Measurements from ENCODE around the gene CSK. TPM values are rescaled to one million over a fixed set of nuclear protein-coding genes. Genes with fewer than 3 reads are reported as not detected.

Gene CSK
- 56.2 to 70.7 TPM (median 66.9 TPM) in 5 replicates for total RNA-seq (2022; extraction: Qiagen RNA extraction)

DNA sequence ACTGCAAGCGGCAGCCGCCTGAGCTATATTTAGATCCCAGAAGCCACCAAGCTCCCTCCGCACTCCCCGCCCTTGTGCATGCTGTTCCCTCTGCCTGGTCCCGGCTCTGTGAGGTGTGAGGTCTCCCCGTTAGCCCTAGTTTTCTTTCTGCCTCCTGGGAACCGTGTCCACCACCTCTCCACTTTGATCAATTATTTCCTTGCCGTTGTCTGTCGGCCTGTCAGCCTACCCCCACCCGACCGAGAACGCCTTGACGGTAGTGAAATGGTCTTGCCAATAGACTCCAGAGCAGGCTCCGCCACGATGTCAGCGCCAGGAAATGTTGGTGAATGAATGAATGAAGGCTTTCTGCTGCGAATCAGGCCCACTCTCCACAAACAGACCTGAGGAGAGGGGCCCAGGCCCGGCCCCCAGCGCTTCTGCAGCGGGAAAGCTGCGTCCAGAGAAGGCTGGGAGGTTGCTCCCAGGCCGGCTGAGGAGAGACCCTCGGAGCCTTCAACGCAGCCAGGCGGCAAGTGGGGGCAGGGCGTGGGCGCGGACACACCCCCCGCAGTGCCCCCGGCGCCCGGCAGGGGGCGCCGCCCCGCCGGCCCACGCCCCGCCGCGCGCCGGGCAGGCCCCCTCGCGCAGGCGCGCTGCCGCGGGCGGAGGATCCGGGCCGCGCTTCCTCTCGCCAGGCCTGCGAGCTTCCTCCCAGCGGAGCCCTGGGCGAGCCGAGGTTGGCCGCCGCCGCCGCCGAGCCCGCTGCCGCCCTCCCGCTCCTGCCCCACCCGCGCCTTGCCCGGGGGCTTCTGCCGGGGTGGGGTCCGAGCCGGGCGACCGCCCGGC lies at the start of gene CSK:
Gene CSK, plus strand, starts transcription at position 650 of the 828 bp plus-strand sequence. CDS start 16,218 bp downstream, outside the sequence.

GRCh38 chr15:74748322-74748946 lies 33.4 kb upstream of the CSK start, which contains the start of gene CYP1A2:
CYP1A2 (plus strand) TSS chr15:74748845; CDS start chr15:74749739, 894 bp downstream.

DNA sequence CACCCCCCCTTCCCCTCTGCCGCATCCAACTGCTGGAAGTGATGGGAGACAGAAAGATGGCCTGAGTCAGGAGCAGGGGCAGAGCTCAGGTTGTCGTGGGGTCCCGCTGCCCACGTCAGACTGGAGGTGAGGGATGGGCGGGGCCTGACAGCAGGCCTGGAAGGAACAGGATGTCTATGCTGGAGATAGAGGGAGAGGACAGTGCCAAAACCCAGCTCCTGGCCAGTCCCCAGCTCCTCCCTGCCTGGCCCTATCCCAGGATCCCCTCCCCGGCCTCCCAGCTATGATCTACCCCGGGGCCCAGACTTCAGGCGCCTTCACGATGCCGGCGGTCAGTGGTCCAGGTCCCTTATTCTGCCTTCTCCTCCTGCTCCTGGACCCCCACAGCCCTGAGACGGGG lies 30.7 kb downstream of the CSK start, which contains the start of gene LMAN1L:
Gene LMAN1L, plus strand, starts transcription at position 303 of the 400 bp plus-strand sequence. Its CDS starts 20 bp downstream, at position 323.

DNA sequence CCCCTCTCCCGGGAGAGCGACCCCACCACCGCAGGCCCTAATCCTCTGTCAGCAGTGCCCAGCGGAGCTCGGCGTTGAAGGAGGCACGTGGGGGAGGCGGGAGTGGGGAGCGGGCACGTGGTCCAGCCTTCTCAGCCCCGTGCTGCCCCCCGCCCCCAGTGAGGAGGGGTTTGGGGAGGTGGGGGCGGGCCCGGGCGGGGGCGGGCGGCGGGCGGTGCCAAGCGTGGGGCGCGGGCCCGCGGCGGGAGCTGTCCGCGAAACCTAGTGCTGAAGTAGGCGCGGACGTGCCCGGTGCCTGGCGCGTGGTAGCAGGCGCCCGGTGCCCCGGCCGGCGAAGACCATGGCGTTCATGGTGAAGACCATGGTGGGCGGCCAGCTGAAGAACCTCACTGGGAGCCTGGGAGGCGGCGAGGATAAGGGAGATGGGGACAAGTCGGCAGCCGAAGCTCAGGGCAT lies 44.5 kb downstream of the CSK start, which contains the start of gene CPLX3:
Gene CPLX3, plus strand, starts transcription at position 264 of the 456 bp plus-strand sequence. Its CDS starts 77 bp downstream, at position 341.

DNA sequence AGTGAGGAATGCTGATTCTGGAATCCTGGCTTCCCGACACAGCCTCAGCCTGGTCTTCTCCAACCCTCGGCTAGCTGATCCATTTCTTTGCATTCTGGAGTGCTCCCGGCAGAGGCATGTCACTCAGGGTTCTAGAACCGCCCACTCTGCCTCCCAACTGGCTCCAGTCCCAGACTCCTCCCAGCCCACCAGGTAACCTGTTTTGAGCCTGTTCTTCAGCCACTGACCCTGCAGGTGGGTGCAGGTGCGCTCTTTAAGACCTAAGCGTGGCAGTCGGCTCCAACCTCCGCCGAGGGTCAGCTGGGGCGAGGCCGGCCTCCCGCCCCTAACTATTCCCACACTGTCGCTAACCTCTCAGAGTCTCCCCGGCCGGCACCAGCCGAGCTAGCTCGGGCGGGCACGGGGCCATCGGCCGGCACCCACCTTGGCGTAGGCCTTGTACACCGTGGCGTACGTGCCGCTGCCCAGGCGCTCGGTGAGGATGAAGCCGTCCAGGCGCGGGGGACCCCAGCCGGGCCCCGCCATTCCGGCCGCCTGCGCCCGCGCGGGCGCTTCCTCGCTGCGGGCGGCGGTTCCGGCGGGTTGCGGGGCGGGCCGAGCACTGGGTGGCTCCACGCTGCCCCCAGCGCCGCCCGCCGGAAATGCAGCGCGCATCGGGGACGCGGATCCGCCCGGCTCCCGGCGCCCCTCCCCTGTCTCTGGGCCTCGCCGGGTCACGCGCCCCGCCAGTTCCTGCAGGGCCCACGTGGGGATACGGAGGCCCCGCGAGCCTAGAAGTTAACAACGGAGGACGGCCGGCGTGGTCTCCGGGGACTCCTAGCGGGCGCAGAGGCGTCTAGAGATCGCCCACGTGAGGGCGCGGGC lies 60.9 kb downstream of the CSK start, which contains the start of gene ULK3:
Gene ULK3, minus strand, starts transcription at position 576 of the 864 bp plus-strand sequence. Its CDS starts 51 bp downstream, at position 525.

Other genes with a start within 250 kb of the CSK start
- gene ARID3B, start 240.9 kb upstream of the CSK start, total RNA-seq (2022; extraction: Qiagen RNA extraction), result 2.9 to 3.7 TPM (median 3.1 TPM) in 5 replicates
- 33.4 to 40.5 TPM (median 35.7 TPM) in 5 replicates for gene CLK3, start 166.2 kb upstream of the CSK start, total RNA-seq (2022; extraction: Qiagen RNA extraction)
- gene EDC3, start 86.1 kb upstream of the CSK start, total RNA-seq (2022; extraction: Qiagen RNA extraction), result 21.8 to 25.5 TPM (median 22.7 TPM) in 5 replicates
- gene CYP1A1, start 56.6 kb upstream of the CSK start, total RNA-seq (2022; extraction: Qiagen RNA extraction), result 1.5 to 2.7 TPM (median 1.6 TPM) in 5 replicates
- gene CYP1A2, start 33.2 kb upstream of the CSK start, total RNA-seq (2022; extraction: Qiagen RNA extraction), result not detected in 5 replicates
- gene LMAN1L, start 30.8 kb downstream of the CSK start, total RNA-seq (2022; extraction: Qiagen RNA extraction), result 0.04 TPM in 1 of 5 replicates, not detected in the others
- gene CPLX3, start 44.5 kb downstream of the CSK start, total RNA-seq (2022; extraction: Qiagen RNA extraction), result 0.05 to 0.06 TPM in 2 of 5 replicates, not detected in the others
- 21.0 to 36.3 TPM (median 29.4 TPM) in 5 replicates for gene ULK3, start 61.1 kb downstream of the CSK start, total RNA-seq (2022; extraction: Qiagen RNA extraction)
- 50.4 to 77.5 TPM (median 75.5 TPM) in 5 replicates for gene SCAMP2, start 91.3 kb downstream of the CSK start, total RNA-seq (2022; extraction: Qiagen RNA extraction)
- 24.1 to 35.5 TPM (median 34.3 TPM) in 5 replicates for gene MPI, start 108.0 kb downstream of the CSK start, total RNA-seq (2022; extraction: Qiagen RNA extraction)
- 24.8 to 36.0 TPM (median 31.9 TPM) in 5 replicates for gene FAM219B, start 124.8 kb downstream of the CSK start, total RNA-seq (2022; extraction: Qiagen RNA extraction)
- gene COX5A, start 156.0 kb downstream of the CSK start, total RNA-seq (2022; extraction: Qiagen RNA extraction), result 506 to 581 TPM (median 526 TPM) in 5 replicates
- gene RPP25, start 174.7 kb downstream of the CSK start, total RNA-seq (2022; extraction: Qiagen RNA extraction), result 19.5 to 26.5 TPM (median 24.9 TPM) in 5 replicates
- 10.4 to 12.6 TPM (median 10.5 TPM) in 5 replicates for gene SCAMP5, start 213.5 kb downstream of the CSK start, total RNA-seq (2022; extraction: Qiagen RNA extraction)
- gene PPCDC, start 241.5 kb downstream of the CSK start, total RNA-seq (2022; extraction: Qiagen RNA extraction), result 14.8 to 19.5 TPM (median 17.1 TPM) in 5 replicates

Data from A549 treated with dexamethasone at 1 μM for 4 hours (cell line).